AG08396 (cell line): ENCODE measurements around the gene ZNF791.
"Not testable (repeated sequence)": the region's sequence is repeated elsewhere in the genome, so short reads cannot be mapped to it uniquely, and the experiment has no call there.

Experiments used
- DNase-seq: peaks from one replicate; pipeline ENCODE4 v3.0.0; 2012; ENCODE audit warnings: low spot score, mixed read lengths

Gene ZNF791

GRCh38 chr19:12629215-12629614, 18.5 kb downstream of the ZNF791 start:
- no peak for DNase-seq

DNA sequence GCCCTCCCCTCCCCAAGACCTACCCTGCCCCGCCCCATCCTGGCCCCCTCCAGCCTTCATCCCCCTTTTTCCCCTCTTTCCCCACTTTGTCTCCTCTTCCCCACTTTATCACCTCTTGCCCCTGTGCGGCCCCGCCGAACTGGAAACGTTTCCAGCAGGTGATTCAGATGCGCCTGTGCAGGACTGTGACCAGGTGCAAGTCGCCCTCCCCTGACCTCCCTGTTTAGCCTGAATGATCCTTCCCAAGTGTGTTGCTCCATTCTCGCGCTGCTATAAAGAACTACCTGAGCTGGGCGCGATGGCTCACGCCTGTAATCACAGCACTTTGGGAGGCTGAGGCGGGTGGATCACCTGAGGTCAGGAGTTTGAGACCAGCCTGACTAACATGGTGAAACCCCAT, 25.9 kb downstream of the ZNF791 start:
- DNase-seq = no peak

DNA sequence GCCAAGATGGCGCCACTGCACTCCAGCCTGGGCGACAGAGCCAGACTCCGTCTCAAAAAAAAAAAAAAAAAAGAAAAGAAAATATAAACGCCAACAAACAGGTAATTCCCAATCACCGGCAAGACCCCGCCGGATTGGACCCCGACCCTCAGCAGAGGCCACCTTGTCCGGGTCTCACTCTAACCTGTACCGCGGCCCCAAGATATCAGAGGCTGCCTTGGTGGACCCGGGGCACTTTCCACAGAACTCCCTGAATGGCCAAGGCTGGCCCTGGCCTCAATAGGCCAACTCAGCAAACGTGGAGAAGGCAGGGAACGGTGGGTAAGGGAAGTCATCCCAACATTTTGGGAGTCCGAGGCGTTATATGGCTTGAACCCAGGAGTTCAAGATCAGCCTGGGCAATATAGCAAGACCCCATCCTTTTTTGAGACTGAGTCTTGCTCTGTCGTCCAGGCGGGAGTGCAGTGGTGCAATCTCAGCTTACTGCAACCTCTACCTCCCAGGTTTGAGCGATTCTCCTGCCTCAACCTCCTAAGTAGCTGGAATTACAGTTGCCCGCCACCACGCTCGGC, 28.0 kb downstream of the ZNF791 start:
- no peak for DNase-seq

DNA sequence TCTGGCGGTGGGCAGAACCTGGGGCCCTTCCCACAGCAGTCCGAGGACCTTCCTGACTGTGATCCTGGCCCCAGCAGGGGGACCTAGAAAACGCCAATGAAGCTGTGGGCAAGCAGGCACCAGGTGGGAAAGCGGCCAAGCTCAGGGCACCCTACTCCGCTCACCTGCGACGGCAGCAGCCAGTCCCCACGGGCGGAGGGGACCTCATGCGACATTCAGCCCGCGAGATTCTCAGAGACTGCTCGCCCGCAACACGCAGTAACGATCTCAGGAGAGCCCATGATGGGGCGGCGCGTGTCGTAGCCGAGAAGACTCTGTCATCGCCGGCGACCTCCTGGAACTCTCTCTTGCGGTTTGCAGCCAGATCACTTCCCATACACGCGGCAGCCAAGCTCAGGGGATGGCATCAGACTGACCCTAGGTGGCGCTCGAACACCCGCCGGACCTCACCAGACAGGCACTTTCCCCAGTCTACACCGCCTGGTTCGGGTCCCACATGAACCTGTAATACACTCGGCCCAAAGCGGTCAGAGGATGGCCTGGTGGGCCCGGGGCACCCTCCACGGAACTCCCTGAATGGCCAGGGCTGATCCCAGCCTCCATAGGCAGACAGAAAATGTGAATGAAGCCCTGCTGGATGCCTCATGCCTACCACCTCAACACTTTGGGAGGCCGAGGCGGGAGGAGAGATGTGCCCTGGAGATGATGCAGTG, 29.3 kb downstream of the ZNF791 start:
- DNase-seq = peak; percentile 92

DNA sequence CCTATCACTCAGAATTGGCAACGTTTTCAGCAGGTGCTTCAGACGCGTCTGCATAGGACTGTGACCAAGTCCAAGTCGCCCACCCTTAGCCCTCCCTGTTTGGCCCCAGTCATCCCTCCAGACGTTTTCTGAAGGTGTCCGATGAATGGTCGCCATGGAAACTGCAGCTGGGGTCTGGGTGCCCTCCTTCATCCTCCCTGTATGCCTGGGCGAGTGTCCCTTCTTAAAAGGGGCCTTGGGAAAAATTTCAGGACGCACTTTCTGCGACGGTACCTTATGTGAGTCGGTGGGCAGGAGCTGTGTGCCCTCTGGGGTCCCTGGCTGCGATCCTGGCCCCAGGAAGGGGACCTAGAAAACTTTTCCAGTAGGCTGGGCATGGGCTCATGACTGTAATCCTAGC, 30.7 kb downstream of the ZNF791 start:
- no peak for DNase-seq

DNA sequence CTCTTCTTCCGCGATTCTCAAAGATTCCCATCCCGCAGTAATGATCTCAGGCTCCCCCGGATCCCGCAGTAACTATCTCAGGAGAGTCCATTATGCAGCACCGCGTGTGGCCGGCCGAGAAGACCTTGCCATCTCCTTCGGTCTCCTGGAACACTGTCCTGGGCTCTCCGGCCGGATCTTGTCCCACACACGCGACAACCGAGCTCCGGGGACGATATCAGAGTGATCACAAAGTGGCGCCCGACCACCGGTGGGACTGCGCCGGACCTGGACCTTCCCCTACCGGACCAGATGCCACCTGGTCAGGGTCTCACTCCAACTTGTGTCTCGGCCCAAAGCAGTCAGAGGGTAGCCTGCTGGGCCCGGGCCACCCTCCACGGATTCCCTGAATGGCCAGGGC, 31.8 kb downstream of the ZNF791 start:
- DNase-seq = no peak

DNA sequence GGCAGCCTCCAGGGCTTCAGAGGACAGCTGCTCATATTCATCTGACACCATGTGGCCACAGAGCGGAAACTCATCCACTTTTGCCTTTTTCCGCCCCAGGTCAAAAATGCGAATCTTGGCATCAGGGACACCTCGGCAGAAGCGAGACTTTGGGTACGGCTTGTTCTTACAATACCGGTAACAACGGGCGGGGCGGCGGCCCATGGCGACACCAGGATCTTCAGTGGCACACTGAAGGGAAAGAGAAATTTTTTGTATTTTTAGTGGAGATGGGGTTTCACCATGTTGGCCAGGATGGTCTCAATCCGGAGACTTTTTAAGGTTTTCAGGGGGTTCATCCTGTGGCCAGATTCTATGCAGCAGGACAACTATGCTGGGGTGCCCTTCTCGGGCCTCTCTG, 33.0 kb downstream of the ZNF791 start:
- DNase-seq = not testable (repeated sequence)

- DNase-seq = peak; percentile 12
These were observed 35.8 kb downstream of the ZNF791 start for GRCh38 chr19:12646551-12646950.

DNA sequence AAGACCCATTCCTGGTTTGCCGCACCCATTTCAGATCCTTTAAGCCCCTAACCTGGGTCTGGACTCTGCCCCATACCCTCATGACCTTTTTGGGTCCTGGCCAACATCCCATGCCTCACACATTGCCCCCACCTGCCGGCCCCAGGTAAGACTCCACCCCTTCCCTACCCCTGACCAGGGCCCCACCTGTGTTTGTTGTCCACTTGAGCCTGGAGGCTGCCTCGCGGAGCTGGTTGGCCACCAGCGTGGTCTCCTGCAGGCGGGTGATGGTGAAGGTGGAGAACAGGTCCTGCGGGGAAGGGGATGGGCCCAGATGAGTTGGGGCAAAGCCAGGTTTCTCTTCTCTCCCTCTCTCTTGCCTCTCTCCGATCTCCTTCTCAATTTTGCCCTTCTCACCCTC, 36.3 kb downstream of the ZNF791 start:
- no peak for DNase-seq

- DNase-seq = peak; percentile 78
These were observed 36.9 kb downstream of the ZNF791 start for GRCh38 chr19:12647490-12648071.

DNA sequence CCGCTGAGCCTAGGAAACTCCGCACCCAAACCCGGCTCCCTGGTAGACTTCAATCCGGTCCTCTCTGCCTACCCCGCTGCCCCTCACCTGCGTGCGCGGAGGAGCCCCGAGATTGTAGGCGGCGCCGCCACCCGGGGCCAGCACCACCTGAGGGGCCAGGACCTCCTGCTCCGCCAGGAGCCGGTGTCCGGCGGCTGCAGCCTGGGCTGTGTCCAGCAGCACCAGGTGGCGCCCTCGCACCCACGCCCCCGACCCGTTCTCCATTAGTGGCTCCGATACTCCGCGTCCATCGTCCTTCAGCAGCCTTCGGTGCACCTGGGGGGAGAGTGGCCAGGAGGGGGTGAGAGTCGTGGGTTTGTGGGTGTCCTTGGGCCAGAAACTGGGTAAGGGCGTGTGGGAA, 37.4 kb downstream of the ZNF791 start:
- DNase-seq = peak; percentile 25

DNA sequence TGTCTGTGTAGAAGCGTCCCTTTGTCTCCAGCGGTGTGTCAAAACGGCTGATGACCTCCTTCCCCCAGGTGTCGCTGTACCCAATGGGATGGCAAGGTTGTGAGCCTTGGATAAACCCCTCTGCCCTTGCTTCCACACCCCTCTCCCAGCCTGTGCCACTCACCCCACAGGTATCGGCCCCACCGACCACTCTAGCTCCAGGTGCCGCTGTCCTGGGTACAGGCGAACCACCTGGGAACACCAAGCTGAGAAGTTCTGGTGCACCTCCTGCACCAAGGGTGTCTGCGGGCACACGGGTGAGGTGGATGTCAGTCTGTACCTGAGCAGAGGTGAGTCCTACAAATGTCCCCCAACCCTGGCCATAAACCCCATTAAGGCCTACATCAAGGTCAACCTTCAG, 39.2 kb downstream of the ZNF791 start:
- DNase-seq = no peak

DNA sequence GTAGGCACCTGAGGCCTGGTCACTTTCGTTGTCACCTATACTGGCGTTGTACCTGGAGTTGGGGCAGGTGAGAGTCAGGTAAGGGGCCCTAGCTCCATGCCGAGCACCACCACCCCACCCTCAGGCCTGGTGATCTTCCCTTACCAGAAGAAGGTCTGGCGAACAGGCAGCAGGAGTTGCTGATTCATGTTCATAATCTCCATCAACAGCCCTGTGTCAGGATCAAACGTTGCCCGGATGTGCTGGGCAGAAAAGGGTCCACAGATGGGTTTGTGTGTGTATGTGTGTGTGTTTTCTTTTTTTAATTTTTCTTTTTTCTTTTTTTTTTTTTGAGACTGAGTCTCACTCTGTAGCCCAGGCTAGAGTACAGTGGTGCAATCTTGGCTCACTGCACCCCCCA, 41.5 kb downstream of the ZNF791 start:
- DNase-seq = no peak

DNA sequence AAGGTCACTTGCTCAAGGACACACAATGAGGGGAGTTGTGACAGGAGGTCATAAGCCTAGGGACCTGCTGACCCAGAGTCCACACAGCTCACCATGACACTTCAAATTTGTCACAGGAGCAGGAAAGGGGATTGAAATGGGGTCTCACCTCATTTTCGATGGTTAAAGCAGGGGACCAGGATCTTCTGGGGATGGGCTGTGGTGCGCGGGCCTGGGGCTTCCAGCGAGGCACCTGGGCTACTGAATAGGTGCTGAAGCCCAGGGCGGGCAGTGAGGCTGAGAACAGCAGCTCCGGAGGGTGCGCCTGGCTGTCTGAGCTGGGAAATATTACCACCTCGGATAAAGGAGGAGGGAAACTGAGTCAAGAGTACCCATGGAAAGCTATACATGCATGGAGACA, 44.8 kb downstream of the ZNF791 start:
- DNase-seq = no peak

DNA sequence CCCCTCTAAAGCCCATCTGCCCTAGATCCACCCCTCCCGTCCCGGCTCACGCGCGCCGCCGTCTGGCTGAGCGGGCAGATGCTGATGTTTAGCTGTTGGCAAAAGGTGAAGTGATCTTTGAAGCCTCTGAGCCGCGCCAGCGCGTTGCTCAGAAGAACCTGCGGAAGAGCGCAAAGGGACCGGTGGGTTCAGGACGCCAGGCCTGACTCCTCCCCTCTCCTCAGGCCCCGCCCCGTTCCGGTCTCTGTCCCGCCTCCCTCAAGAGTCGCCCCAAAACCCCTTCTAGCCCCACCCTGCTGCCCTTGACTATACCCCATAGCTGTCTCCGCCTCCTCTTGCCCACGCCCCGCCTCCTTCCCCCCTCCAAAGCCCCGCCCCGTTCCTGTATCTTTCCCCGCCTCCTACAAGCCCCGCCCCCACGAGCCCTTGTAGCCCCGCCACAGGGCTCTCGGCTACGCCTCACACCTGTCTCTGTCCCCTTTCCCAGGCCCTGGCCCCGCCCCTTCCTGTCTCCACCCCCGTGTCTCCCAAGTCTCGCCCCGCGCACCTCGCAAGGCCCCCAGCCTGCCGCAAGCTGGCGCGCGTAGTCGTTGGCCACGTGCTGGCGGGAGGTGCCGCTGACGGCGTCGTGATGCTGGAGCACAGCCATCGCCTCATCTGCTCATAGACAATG, 46.3 kb downstream of the ZNF791 start:
- peak; percentile 36 for DNase-seq

- no peak for DNase-seq
These were observed 47.2 kb downstream of the ZNF791 start for GRCh38 chr19:12657966-12658365.

GRCh38 chr19:12660980-12661379, 50.3 kb downstream of the ZNF791 start:
- DNase-seq = no peak

GRCh38 chr19:12664406-12665280, 53.9 kb downstream of the ZNF791 start:
- DNase-seq = peak; percentile 45

GRCh38 chr19:12665281-12665573, 54.5 kb downstream of the ZNF791 start:
- no peak for DNase-seq

- DNase-seq = no peak
These were observed 55.0 kb downstream of the ZNF791 start for GRCh38 chr19:12665671-12666264.

DNA sequence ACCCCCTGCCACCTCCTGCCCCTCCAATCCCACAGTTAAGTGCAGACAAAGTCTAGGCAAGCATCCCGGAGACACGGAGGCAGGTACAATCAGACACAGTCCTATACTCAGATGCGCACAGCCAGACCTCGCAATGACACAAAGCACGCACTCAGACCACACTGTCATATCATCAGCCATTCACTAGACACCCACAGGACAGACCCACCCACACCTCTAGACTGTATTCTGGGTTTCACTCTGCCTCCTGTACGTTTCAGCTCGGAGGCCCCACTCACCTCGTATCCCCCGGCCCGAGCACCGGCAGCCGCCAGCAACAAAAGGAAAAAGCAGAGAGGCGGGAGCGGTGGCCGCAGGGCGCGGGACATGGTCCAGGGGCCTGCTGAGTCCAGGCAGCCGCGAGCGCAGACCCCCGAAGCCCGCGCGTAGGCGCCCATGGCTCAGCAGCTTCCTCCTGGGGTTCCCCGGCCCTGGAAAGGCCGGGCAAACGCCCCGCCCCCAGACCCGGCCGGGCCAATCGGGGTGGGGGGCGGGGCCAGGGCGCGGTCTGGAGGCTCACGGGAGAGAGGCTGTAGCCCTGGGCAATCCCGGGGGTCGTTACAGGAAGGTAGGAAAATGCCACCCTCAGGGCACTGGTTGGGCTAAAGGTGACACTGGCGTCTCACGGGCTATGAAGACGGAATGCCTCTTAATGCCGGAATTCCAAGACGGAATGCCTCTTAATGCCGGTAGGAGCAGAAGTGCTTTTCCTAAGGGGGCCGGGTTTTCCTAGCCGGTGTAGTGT, 55.7 kb downstream of the ZNF791 start, which contains the start of the genes MAN2B1 and WDR83:
TSS of gene MAN2B1 (minus strand) at position 478 of the 784 bp plus-strand sequence. CDS start at position 437, 41 bp downstream.
TSS of gene WDR83 (plus strand) at position 543 of the 784 bp plus-strand sequence. CDS start 2,984 bp downstream, outside the sequence.
- DNase-seq = peak; percentile 96
